HG03354 (cell line): ENCODE data around the gene KIAA1143.

Source experiments
- ATAC-seq: cut with Tn5 transposase; IDR thresholded peaks from one replicate; pipeline ENCODE4 v1.9.1; 2021; ENCODE audit warnings: mild to moderate bottlenecking; ENCODE audit not compliant: unreplicated experiment, poor library complexity, severe bottlenecking

KIAA1143 gene

GRCh38 chr3:44761424-44762169 is at the start of gene KIAA1143, which contains the start of gene KIF15:
KIAA1143 (minus strand) TSS chr3:44761619; CDS start chr3:44761602, 17 bp downstream.
KIF15 (plus strand) TSS chr3:44761794; CDS start chr3:44761866, 72 bp downstream.
- peak; percentile 95 for ATAC-seq

GRCh38 chr3:44805960-44806359 is 44.5 kb upstream of the KIAA1143 start:
- ATAC-seq: no peak

- ATAC-seq: peak; percentile 98
These were observed 41.9 kb upstream of the KIAA1143 start for GRCh38 chr3:44803298-44803697.

- no peak for ATAC-seq
These were observed 40.6 kb upstream of the KIAA1143 start for GRCh38 chr3:44802011-44802410.

GRCh38 chr3:44795197-44795596 is 33.8 kb upstream of the KIAA1143 start:
- no peak for ATAC-seq

- no peak for ATAC-seq
These were observed 21.5 kb upstream of the KIAA1143 start for GRCh38 chr3:44782891-44783290.

- ATAC-seq: no peak
These were observed 10.7 kb upstream of the KIAA1143 start for GRCh38 chr3:44772099-44772442.

GRCh38 chr3:44771424-44772098 is 10.1 kb upstream of the KIAA1143 start:
- ATAC-seq: no peak

GRCh38 chr3:44764248-44764647 is 2.8 kb upstream of the KIAA1143 start:
- no peak for ATAC-seq

GRCh38 chr3:44762690-44763089 is 1.3 kb upstream of the KIAA1143 start:
- ATAC-seq: no peak

- ATAC-seq: no peak
These were observed 805 bp upstream of the KIAA1143 start for GRCh38 chr3:44762170-44762677.

- ATAC-seq: no peak
These were observed 357 bp downstream of the KIAA1143 start for GRCh38 chr3:44761101-44761423.

GRCh38 chr3:44734646-44735168 is 26.7 kb downstream of the KIAA1143 start:
- ATAC-seq: no peak

GRCh38 chr3:44729384-44729910 is 32.0 kb downstream of the KIAA1143 start, which contains the start of gene ZNF501:
ZNF501 (plus strand) TSS chr3:44729635; CDS start chr3:44734422, 4,787 bp downstream.
- ATAC-seq: peak; percentile 94

GRCh38 chr3:44722103-44722401 is 39.4 kb downstream of the KIAA1143 start:
- ATAC-seq: no peak

GRCh38 chr3:44721231-44722102 is 40.0 kb downstream of the KIAA1143 start:
- ATAC-seq: no peak

- peak; percentile 67 for ATAC-seq
These were observed 48.9 kb downstream of the KIAA1143 start, which contains the start of gene ZNF502 for GRCh38 chr3:44712455-44713075. ZNF502 (plus strand) TSS chr3:44712660; CDS start chr3:44720262, 7,602 bp downstream.
